Liver (tissue), 9 donors: ENCODE measurements around the gene CD79A. TPM values are rescaled to one million over a fixed set of nuclear protein-coding genes. Genes with fewer than 3 reads are reported as not detected.

Experiments
- DNase-seq: peaks from one replicate; pipeline ENCODE4 v3.0.0-alpha.2; 2017; ENCODE audit warnings: low spot score
- H3K27ac ChIP-seq, 2 donors: one replicate each; pipeline ENCODE4 v1.7.0; 2013; ENCODE audit warnings: inconsistent platforms in 2 of 2, low read length in 2 of 2, control low read depth in 1 of 2, low read depth in 1 of 2, mild to moderate bottlenecking in 1 of 2
- H3K27me3 ChIP-seq, 4 donors: one replicate each; pipeline versions ENCODE4 v1.6.1 to v1.7.0; 2013; ENCODE audit warnings: low read length in 3 of 4, inconsistent platforms in 1 of 4, mild to moderate bottlenecking in 1 of 4, moderate library complexity in 1 of 4; ENCODE audit not compliant: control insufficient read depth in 4 of 4, insufficient read depth in 4 of 4
- H3K36me3 ChIP-seq, 4 donors: one replicate each; pipeline versions ENCODE4 v1.6.1 to v1.7.0; 2013; ENCODE audit warnings: low read length in 3 of 4, mild to moderate bottlenecking in 3 of 4, low read depth in 1 of 4, moderate library complexity in 1 of 4; ENCODE audit not compliant: control insufficient read depth in 4 of 4, insufficient read depth in 3 of 4
- H3K4me1 ChIP-seq, 4 donors: one replicate each; pipeline versions ENCODE4 v1.6.1 to v1.7.0; 2013; ENCODE audit warnings: low read length in 3 of 4, mild to moderate bottlenecking in 3 of 4, moderate library complexity in 1 of 4; ENCODE audit not compliant: control insufficient read depth in 4 of 4, insufficient read depth in 4 of 4
- H3K4me3 ChIP-seq, 3 donors: one replicate each; pipeline versions ENCODE4 v1.6.1 to v1.7.0; 2013; ENCODE audit warnings: low read length in 3 of 3, control low read depth in 1 of 3, low read depth in 1 of 3, mild to moderate bottlenecking in 1 of 3
- H3K9ac ChIP-seq, 2 donors: one replicate each; pipeline ENCODE4 v1.7.0; 2013; ENCODE audit warnings: low read length in 2 of 2, mild to moderate bottlenecking in 2 of 2, moderate library complexity in 2 of 2, control low read depth in 1 of 2, low read depth in 1 of 2
- H3K9me3 ChIP-seq, 4 donors: one replicate each; pipeline versions ENCODE4 v1.6.1 to v1.7.0; 2013; ENCODE audit warnings: low read length in 3 of 4; ENCODE audit not compliant: control insufficient read depth in 4 of 4
- EGR1 ChIP-seq, 2 donors: IDR thresholded peaks; 2 replicates each; pipeline ENCODE4 v1.6.1; 2016 to 2018; ENCODE audit warnings: antibody characterized with exemption in 2 of 2, low read depth in 2 of 2
- FOXA1 ChIP-seq: IDR thresholded peaks from 2 replicates; pipeline ENCODE4 v1.6.1; 2016; ENCODE audit warnings: antibody characterized with exemption
- FOXA2 ChIP-seq: IDR thresholded peaks from 2 replicates; pipeline ENCODE4 v1.6.1; 2016; ENCODE audit warnings: antibody characterized with exemption
- GABPA ChIP-seq, 2 donors: IDR thresholded peaks in 1 of 2; conservative IDR thresholded peaks in 1 of 2; 2 replicates each; pipeline ENCODE4 v1.6.1; 2016; ENCODE audit warnings: antibody characterized with exemption in 2 of 2, mild to moderate bottlenecking in 1 of 2, moderate library complexity in 1 of 2
- NR2F2 ChIP-seq: IDR thresholded peaks from 2 replicates; pipeline ENCODE4 v1.6.1; 2016; ENCODE audit warnings: antibody characterized with exemption
- RAD21 ChIP-seq, 2 donors: IDR thresholded peaks; 2 replicates each; pipeline ENCODE4 v1.6.1; 2016; ENCODE audit warnings: antibody characterized with exemption in 2 of 2, mild to moderate bottlenecking in 2 of 2
- RXRA ChIP-seq, 2 donors: IDR thresholded peaks; 2 replicates each; pipeline ENCODE4 v1.6.1; 2017 to 2018; ENCODE audit warnings: antibody characterized with exemption in 2 of 2, mild to moderate bottlenecking in 1 of 2
- SP1 ChIP-seq: IDR thresholded peaks from 2 replicates; pipeline ENCODE4 v1.6.1; 2018; ENCODE audit warnings: antibody characterized with exemption, mild to moderate bottlenecking
- TAF1 ChIP-seq: conservative IDR thresholded peaks from 2 replicates; pipeline ENCODE4 v1.6.1; 2016; ENCODE audit warnings: antibody characterized with exemption, mild to moderate bottlenecking
- YY1 ChIP-seq: IDR thresholded peaks from 2 replicates; pipeline ENCODE4 v1.6.1; 2016; ENCODE audit warnings: antibody characterized with exemption, mild to moderate bottlenecking
- WGBS: extraction: QIAGEN DNeasy Blood & Tissue Kit; methylation state at CpG from one replicate; pipeline ENCODE4 v1.1.7; 2013; 5-methylcytosine and 5-hydroxymethylcytosine counted together
- polyA plus RNA-seq, 2 donors: library from polyadenylated mRNA; stranded (reverse) in 1 of 2; unstranded in 1 of 2; fragments of 200-250 nt in 1 of 2; fragments of >200 nt in 1 of 2; fragmentation: Nextera tagmentation in 1 of 2; extraction: Ambion mirVana in 1 of 2; gene quantifications; one replicate each; pipeline versions ENCODE4 v1.2.1 to v1.2.3, GENCODE V29; 2013 to 2015
- total RNA-seq, 2 donors: library from RNA; depleted of rRNA; stranded (reverse); fragments of >200 nt; gene quantifications; one replicate each; pipeline ENCODE4 v1.2.3, GENCODE V29; 2014
- TF ChIP-seq, protein P1 (sequence below): IDR thresholded peaks from 2 replicates; pipeline ENCODE4 v1.6.1; 2016; ENCODE audit warnings: antibody characterized with exemption
- TF ChIP-seq, protein P2 (sequence below): fragments of 150-350 bp; IDR thresholded peaks from 2 replicates; pipeline ENCODE4 v1.5.1; 2017; ENCODE audit warnings: improper control_type of control experiment, low read depth, low read length; ENCODE audit not compliant: missing input control
- TF ChIP-seq, protein P3 (sequence below): IDR thresholded peaks from 2 replicates; pipeline ENCODE4 v1.6.1; 2016; ENCODE audit warnings: antibody characterized with exemption
- donor health status: healthy.
- donor health status: healthy.
- donor health status: healthy.
- donor health status: healthy.
- donor health status: healthy.

CD79A gene
- total and polyA plus RNA-seq, 4 donors: 0.43 to 5.0 (median 2.0) TPM

DNA sequence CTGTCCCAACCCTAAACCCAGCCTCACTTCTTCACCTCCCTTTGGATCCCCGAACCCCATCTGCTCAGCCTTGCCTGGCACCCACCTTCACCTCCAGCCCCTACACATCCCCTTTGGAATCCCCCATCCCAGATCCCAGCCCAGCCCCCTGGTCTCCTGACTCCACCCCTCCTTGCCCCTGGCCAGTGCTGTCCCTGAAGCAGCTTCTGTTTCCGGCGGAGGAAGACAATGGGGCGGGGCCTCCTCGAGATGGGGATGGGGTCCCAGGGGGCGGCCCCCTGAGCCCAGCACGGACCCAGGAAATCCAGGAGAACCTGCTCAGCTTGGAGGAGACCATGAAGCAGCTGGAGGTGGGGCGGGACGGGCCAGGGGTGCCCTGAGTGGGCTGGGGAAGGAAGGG lies 29.2 kb downstream of the CD79A start:
- Histone ChIP-seq H3K4me1 (peaks cover 0 to 7% (median 4%) of the 10 kb centered on the region in 4 donors), H3K27me3 (no peaks in the 10 kb centered on the region), H3K9ac (no peak overlapping the region), H3K9me3 (no peaks in the 10 kb centered on the region), H3K36me3 (peaks cover 23 to 51% (median 24%) of the 10 kb centered on the region in 4 donors), H3K4me3 (no peak overlapping the region), H3K27ac (no peak overlapping the region)
- TF ChIP-seq, protein P1, sequence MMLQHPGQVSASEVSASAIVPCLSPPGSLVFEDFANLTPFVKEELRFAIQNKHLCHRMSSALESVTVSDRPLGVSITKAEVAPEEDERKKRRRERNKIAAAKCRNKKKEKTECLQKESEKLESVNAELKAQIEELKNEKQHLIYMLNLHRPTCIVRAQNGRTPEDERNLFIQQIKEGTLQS: no peak
- no peak for TF ChIP-seq NR2F2
- no peak for TF ChIP-seq GABPA (IDR thresholded peaks at IDR 0.05 in 1 of 2, conservative IDR thresholded peaks at IDR 0.05 in 1 of 2)
- TF ChIP-seq, protein P2, sequence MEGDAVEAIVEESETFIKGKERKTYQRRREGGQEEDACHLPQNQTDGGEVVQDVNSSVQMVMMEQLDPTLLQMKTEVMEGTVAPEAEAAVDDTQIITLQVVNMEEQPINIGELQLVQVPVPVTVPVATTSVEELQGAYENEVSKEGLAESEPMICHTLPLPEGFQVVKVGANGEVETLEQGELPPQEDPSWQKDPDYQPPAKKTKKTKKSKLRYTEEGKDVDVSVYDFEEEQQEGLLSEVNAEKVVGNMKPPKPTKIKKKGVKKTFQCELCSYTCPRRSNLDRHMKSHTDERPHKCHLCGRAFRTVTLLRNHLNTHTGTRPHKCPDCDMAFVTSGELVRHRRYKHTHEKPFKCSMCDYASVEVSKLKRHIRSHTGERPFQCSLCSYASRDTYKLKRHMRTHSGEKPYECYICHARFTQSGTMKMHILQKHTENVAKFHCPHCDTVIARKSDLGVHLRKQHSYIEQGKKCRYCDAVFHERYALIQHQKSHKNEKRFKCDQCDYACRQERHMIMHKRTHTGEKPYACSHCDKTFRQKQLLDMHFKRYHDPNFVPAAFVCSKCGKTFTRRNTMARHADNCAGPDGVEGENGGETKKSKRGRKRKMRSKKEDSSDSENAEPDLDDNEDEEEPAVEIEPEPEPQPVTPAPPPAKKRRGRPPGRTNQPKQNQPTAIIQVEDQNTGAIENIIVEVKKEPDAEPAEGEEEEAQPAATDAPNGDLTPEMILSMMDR: no peak
- TF ChIP-seq SP1: no peak
- no peak for TF ChIP-seq TAF1
- TF ChIP-seq FOXA2: no peak
- TF ChIP-seq, protein P3, sequence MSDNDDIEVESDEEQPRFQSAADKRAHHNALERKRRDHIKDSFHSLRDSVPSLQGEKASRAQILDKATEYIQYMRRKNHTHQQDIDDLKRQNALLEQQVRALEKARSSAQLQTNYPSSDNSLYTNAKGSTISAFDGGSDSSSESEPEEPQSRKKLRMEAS: no peak
- no peak for TF ChIP-seq YY1
- no peak for TF ChIP-seq EGR1 (IDR thresholded peaks at IDR 0.05; ENCODE audit: low read depth in 2 of 2)
- WGBS: 84% methylated on average over 9 of the region's 9 CpGs
- no peak for DNase-seq

DNA sequence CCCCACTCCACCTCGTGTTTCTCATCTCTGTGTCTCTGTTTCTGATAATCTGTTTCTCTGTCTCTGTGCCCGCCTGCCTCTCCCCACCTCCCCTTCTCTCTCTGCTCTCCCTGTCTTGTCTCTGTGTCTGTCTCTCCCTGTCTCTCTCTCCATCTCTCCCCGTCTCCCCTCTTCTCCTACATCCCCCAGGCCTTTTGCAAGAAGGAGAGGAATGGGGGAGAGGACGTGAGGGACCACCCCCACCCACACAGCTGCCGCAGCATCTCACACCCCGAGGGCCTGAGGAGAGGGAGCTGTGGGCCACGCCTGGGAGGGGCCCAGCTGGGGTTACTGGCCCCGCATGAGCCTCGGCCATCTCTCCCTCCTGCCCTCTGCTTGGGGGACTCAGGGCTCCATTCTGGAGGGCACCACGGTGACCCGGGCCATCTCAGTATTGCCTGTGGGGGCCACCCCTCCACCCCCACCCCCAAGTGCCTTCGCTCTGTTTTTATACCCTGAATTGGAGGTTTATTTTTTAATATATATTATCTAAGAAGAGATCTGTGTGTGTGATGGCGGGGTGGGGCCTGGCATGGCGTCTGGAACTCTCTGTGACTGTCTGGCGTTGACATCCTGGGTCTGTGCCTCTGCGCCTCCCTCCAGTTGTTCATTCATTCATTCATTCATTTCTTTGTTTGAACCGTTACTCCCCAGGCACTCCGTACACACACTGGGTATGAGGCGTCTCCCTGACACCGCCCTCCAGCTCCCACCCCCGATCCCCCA lies 30.0 kb downstream of the CD79A start:
- DNase-seq: no peak
- Histone ChIP-seq H3K27me3 (peaks cover 0 to 2% (median 0%) of the 10 kb centered on the region in 4 donors), H3K9ac (no peak overlapping the region), H3K4me1 (peaks cover 0 to 7% (median 4%) of the 10 kb centered on the region in 4 donors), H3K9me3 (no peaks in the 10 kb centered on the region), H3K36me3 (peaks cover 19 to 42% (median 21%) of the 10 kb centered on the region in 4 donors), H3K27ac (no peak overlapping the region), H3K4me3 (no peak overlapping the region)
- WGBS: 90% methylated on average over 21 of the region's 21 CpGs
- TF ChIP-seq FOXA1: no peak
- no peak for TF ChIP-seq SP1
- no peak for TF ChIP-seq RAD21 (IDR thresholded peaks at IDR 0.05)
- TF ChIP-seq FOXA2: no peak
- no peak for TF ChIP-seq YY1
- no peak for TF ChIP-seq GABPA (IDR thresholded peaks at IDR 0.05 in 1 of 2, conservative IDR thresholded peaks at IDR 0.05 in 1 of 2)
- TF ChIP-seq RXRA (IDR thresholded peaks at IDR 0.05): no peak

DNA sequence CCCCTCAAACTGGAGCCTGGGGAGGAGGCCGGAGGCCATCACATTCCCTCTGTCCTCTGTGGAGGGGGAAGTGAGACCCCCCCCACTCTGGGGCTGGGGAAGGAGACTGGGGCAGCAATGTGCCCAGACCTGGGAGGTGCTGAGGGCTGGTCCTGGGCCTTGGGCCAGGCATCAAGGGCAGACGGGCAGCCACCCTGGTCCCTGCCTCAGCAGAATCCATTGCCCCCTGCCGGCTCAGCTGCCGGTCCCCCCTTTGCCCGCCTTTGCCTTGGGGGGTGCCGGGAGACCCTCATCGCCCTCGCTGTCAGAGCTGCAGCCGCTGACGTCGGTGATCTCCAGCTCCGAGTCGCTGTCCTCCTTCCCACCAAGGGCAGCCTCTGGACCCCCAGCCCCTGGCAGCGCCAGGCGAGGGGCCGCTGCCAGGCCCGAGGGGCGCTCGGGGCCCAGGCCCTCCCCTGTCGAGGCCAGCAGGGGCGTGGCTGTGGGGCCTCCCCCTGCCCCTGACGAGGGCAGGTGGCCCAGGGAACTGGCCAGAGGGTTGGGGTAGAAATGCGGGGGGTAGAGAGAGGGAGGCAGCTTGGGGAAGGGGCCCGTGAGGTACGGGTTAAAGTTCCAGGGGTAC lies 31.0 kb downstream of the CD79A start:
- no peaks in the 10 kb centered on the region for H3K9me3 ChIP-seq
- 92% methylated on average over 25 of the region's 25 CpGs for WGBS
- no peak overlapping the region for H3K4me3 ChIP-seq
- no peak overlapping the region for H3K9ac ChIP-seq
- no peak for DNase-seq
- no peak overlapping the region for H3K27ac ChIP-seq
- H3K27me3 ChIP-seq: peaks cover 0 to 4% (median 0%) of the 10 kb centered on the region in 4 donors
- H3K4me1 ChIP-seq: peaks cover 0 to 7% (median 4%) of the 10 kb centered on the region in 4 donors
- no peak for TF ChIP-seq FOXA2
- TF ChIP-seq RAD21 (IDR thresholded peaks at IDR 0.05): no peak
- no peak for TF ChIP-seq RXRA (IDR thresholded peaks at IDR 0.05)
- no peak for TF ChIP-seq EGR1 (IDR thresholded peaks at IDR 0.05; ENCODE audit: low read depth in 2 of 2)
- peaks cover 12 to 32% (median 14%) of the 10 kb centered on the region in 4 donors for H3K36me3 ChIP-seq
